C4-2B (cell line): Measurements from ENCODE around the gene RGS9BP.

Experiments used
- ZFX ChIP-seq: fragments of 450-650 bp; IDR thresholded peaks from 2 replicates; pipeline ENCODE4 v1.6.1; 2017
- TF ChIP-seq, protein P1 (sequence below): fragments of 450-650 bp; conservative IDR thresholded peaks from 2 replicates; pipeline ENCODE4 v1.5.1; 2017; ENCODE audit warnings: mild to moderate bottlenecking

DNA sequence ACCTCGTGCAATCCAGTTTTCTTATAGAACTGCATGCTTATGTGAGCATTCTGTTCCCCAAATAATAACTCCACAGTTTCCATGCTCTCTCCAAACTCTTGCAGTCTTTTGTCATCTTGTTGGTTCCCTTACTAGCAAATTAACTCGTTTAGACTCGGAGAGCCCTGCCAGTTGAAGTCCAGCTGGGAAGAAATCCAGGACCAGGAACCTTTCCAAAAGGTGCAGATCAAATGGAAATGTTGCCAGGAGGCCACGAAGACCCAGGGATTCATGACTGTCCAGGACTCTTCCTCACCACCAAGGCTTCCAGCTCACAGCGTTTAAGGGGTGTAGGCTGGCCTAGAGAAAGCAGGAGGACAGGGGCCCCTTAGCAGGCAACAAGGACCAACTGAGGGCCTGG, 41.8 kb downstream of the RGS9BP start:
- TF ChIP-seq, protein P1, sequence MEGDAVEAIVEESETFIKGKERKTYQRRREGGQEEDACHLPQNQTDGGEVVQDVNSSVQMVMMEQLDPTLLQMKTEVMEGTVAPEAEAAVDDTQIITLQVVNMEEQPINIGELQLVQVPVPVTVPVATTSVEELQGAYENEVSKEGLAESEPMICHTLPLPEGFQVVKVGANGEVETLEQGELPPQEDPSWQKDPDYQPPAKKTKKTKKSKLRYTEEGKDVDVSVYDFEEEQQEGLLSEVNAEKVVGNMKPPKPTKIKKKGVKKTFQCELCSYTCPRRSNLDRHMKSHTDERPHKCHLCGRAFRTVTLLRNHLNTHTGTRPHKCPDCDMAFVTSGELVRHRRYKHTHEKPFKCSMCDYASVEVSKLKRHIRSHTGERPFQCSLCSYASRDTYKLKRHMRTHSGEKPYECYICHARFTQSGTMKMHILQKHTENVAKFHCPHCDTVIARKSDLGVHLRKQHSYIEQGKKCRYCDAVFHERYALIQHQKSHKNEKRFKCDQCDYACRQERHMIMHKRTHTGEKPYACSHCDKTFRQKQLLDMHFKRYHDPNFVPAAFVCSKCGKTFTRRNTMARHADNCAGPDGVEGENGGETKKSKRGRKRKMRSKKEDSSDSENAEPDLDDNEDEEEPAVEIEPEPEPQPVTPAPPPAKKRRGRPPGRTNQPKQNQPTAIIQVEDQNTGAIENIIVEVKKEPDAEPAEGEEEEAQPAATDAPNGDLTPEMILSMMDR, result no peak
- no peak for TF ChIP-seq ZFX
